Hepatocyte (in vitro differentiated cells): Measurements from ENCODE around the gene HEPACAM.

Experiments
- CTCF ChIP-seq: fragments of 200-600 bp; sonication (generic); IDR thresholded peaks from 2 replicates; pipeline ENCODE4 v1.5.1; 2016; ENCODE audit warnings: antibody characterized with exemption, mild to moderate bottlenecking; ENCODE audit not compliant: poor library complexity
- EZH2 ChIP-seq: fragments of 200-600 bp; sonication (generic); IDR thresholded peaks from 2 replicates; pipeline ENCODE4 v1.6.1; 2016; ENCODE audit warnings: antibody characterized with exemption, mild to moderate bottlenecking, borderline replicate concordance
- EZH2phosphoT487 ChIP-seq: fragments of 200-600 bp; sonication (generic); IDR thresholded peaks from one replicate; pipeline ENCODE4 v1.6.1; 2018; ENCODE audit warnings: antibody characterized with exemption, mild to moderate bottlenecking, low read depth, moderate library complexity; ENCODE audit not compliant: unreplicated experiment, severe bottlenecking

DNA sequence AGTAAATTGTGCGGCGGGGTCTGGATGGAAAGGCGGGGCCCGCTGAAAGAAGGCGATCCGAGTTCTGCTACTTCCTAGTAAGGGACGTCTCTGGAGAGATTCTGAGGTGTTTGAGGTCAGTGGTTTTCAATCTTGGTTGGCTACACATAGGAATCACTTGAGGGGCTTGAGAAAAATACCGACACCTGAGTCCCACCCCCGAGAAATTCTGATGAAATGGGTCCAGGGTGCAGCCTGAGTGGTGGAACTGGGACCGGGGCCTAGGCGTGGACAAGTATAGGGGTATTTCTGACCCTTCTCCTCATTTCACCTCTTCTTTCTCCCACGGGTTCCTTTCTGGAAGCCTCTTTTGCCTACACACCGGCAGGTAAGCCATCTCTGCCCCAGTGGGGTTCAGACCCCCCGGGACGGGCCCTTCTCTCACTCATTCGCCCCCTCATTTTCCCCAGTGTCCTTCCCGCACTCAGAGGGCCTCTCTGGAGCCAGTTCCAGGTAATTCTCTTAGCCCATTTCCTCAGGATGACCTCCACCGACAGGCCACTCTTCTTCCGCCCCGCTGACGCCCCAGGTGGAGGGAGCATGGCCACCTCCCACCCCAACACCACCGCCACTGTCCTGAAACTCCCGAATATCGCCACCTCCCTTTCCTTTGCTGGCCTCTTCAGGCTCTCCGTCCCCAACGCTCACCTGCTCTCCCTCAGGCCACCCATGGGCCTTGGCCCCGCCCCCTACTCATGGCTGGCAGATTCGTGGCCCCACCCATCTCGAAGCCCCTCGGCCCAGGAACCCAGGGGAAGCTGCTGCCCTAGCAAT lies 58.8 kb downstream of the HEPACAM start:
- TF ChIP-seq CTCF (no peak), EZH2 (no peak), EZH2phosphoT487 (no peak)
